IPS DF 6.9 (cell line): ENCODE results near the gene NEFH.
"Not testable (repeated sequence)": the region's sequence is repeated elsewhere in the genome, so short reads cannot be mapped to it uniquely, and the experiment has no call there.

Experiments used
- DNase-seq: peaks from one replicate; pipeline ENCODE4 v3.0.0-alpha.2; 2013; ENCODE audit warnings: low read depth, low spot score
- H3K27ac ChIP-seq: one replicate; pipeline ENCODE4 v1.5.1; 2013; ENCODE audit warnings: low read length, control low read depth
- H3K27me3 ChIP-seq: 2 replicates; pipeline ENCODE4 v1.6.1; 2013; ENCODE audit warnings: mild to moderate bottlenecking, low read length; ENCODE audit not compliant: control insufficient read depth, insufficient read depth
- H3K36me3 ChIP-seq: 2 replicates; pipeline ENCODE4 v1.6.1; 2013; ENCODE audit warnings: low read length; ENCODE audit not compliant: control insufficient read depth, insufficient read depth
- H3K4me1 ChIP-seq: 2 replicates; pipeline ENCODE4 v1.6.1; 2013; ENCODE audit warnings: low read length; ENCODE audit not compliant: control insufficient read depth, insufficient read depth
- H3K4me3 ChIP-seq: 2 replicates; pipeline ENCODE4 v1.5.1; 2013; ENCODE audit warnings: mild to moderate bottlenecking, low read length
- H3K9me3 ChIP-seq: 2 replicates; pipeline ENCODE4 v1.6.1; 2013; ENCODE audit warnings: low read length, inconsistent platforms; ENCODE audit not compliant: control insufficient read depth, insufficient read depth
- WGBS: extraction: QIAGEN DNeasy Blood & Tissue Kit; methylation state at CpG from one replicate; pipeline ENCODE4 v1.1.7; 2013; ENCODE audit warnings: mixed read lengths, missing lambda C conversion rate; ENCODE audit not compliant: insufficient read length, insufficient coverage; 5-methylcytosine and 5-hydroxymethylcytosine counted together

The NEFH gene

GRCh38 chr22:29479417-29480261 lies at the start of gene NEFH:
Gene NEFH (plus strand): TSS chr22:29480218. CDS start chr22:29480263, 45 bp downstream.
- DNase-seq: no peak

GRCh38 chr22:29431986-29432385 lies 48.0 kb upstream of the NEFH start:
- Histone ChIP-seq H3K9me3 (no peaks in the 10 kb centered on the region), H3K4me3 (no peak overlapping the region), H3K27ac (no peak overlapping the region), H3K4me1 (peaks cover 2% of the 10 kb centered on the region; the same call in 1 of the 2 replicates), H3K27me3 (no peaks in the 10 kb centered on the region), H3K36me3 (no peaks in the 10 kb centered on the region)
- DNase-seq: no peak
- no CpG with 5 or more reads among the region's 5 CpGs for WGBS

More at GRCh38 chr22:29479417-29480261, at the start of gene NEFH:
- Histone ChIP-seq H3K4me3 (peak within 1 kb of the TSS; percentile 32; the same call in 1 of the 2 replicates), H3K27me3 (peaks cover 28% of the 10 kb centered on the region), H3K27ac (no peak within 1 kb of the TSS), H3K9me3 (no peaks in the 10 kb centered on the region), H3K36me3 (peaks cover 4% of the 10 kb centered on the region; the same call in 1 of the 2 replicates), H3K4me1 (peaks cover 12% of the 10 kb centered on the region)
- WGBS: no CpG with 5 or more reads among the region's 48 CpGs

GRCh38 chr22:29433856-29434255 lies 46.2 kb upstream of the NEFH start:
- Histone ChIP-seq H3K27me3 (no peaks in the 10 kb centered on the region), H3K4me3 (no peak overlapping the region), H3K4me1 (peaks cover 2% of the 10 kb centered on the region; the same call in 1 of the 2 replicates), H3K36me3 (no peaks in the 10 kb centered on the region), H3K9me3 (no peaks in the 10 kb centered on the region), H3K27ac (no peak overlapping the region)
- no peak for DNase-seq
- no CpG with 5 or more reads among the region's 3 CpGs for WGBS

- DNase-seq: no peak
- Histone ChIP-seq H3K4me1 (peaks cover 2% of the 10 kb centered on the region; the same call in 1 of the 2 replicates), H3K9me3 (no peaks in the 10 kb centered on the region), H3K36me3 (no peaks in the 10 kb centered on the region), H3K27ac (no peak overlapping the region), H3K27me3 (no peaks in the 10 kb centered on the region), H3K4me3 (no peak overlapping the region)
- no CpG with 5 or more reads among the region's 7 CpGs for WGBS
Measured at GRCh38 chr22:29434288-29434687, 45.7 kb upstream of the NEFH start.

GRCh38 chr22:29435236-29436136 lies 44.5 kb upstream of the NEFH start:
- no peak overlapping the region for H3K27ac ChIP-seq
- no peaks in the 10 kb centered on the region for H3K36me3 ChIP-seq
- DNase-seq: no peak
- H3K4me3 ChIP-seq: no peak overlapping the region
- H3K4me1 ChIP-seq: peaks cover 2% of the 10 kb centered on the region; the same call in 1 of the 2 replicates
- H3K9me3 ChIP-seq: no peaks in the 10 kb centered on the region
- no CpG with 5 or more reads among the region's 5 CpGs for WGBS
- no peaks in the 10 kb centered on the region for H3K27me3 ChIP-seq

- not testable (repeated sequence) for H3K27ac ChIP-seq, DNase-seq, H3K4me3 ChIP-seq, H3K27me3 ChIP-seq, H3K9me3 ChIP-seq, H3K4me1 ChIP-seq, H3K36me3 ChIP-seq
- WGBS: no CpG with 5 or more reads among the region's 10 CpGs
Measured at GRCh38 chr22:29438283-29438682, 41.7 kb upstream of the NEFH start, which contains the start of gene RFPL1. Gene RFPL1 (plus strand): TSS chr22:29438583.

- Histone ChIP-seq H3K36me3 (no peaks in the 10 kb centered on the region), H3K27me3 (no peaks in the 10 kb centered on the region)
- WGBS: no CpG with 5 or more reads among the region's 1 CpG
Measured at GRCh38 chr22:29442976-29443375, 37.0 kb upstream of the NEFH start.

GRCh38 chr22:29443452-29443851 lies 36.6 kb upstream of the NEFH start:
- Histone ChIP-seq H3K4me3 (no peak overlapping the region), H3K4me1 (no peaks in the 10 kb centered on the region; the same call in 1 of the 2 replicates), H3K27ac (no peak overlapping the region), H3K9me3 (no peaks in the 10 kb centered on the region), H3K27me3 (no peaks in the 10 kb centered on the region), H3K36me3 (no peaks in the 10 kb centered on the region)
- no peak for DNase-seq
- no CpG with 5 or more reads among the region's 6 CpGs for WGBS

More at GRCh38 chr22:29442976-29443375, 37.0 kb upstream of the NEFH start:
- DNase-seq: no peak
- Histone ChIP-seq H3K4me1 (no peaks in the 10 kb centered on the region; the same call in 1 of the 2 replicates), H3K27ac (no peak overlapping the region), H3K4me3 (no peak overlapping the region), H3K9me3 (no peaks in the 10 kb centered on the region)

GRCh38 chr22:29443861-29444792 lies 35.9 kb upstream of the NEFH start:
- no peaks in the 10 kb centered on the region for H3K36me3 ChIP-seq
- no peaks in the 10 kb centered on the region for H3K27me3 ChIP-seq
- H3K9me3 ChIP-seq: no peaks in the 10 kb centered on the region
- H3K27ac ChIP-seq: no peak overlapping the region
- no peak overlapping the region for H3K4me3 ChIP-seq
- no peaks in the 10 kb centered on the region for H3K4me1 ChIP-seq
- DNase-seq: no peak
- no CpG with 5 or more reads among the region's 14 CpGs for WGBS
